Endothelial cell of umbilical vein (primary cell): Measurements from ENCODE around the gene OTUD3.

ENCODE experiments used
- EZH2 ChIP-seq: IDR thresholded peaks from 2 replicates; pipeline ENCODE4 v1.6.1; 2012; ENCODE audit warnings: borderline replicate concordance, low read depth, mild to moderate bottlenecking, moderate library complexity, low read length, inconsistent platforms; ENCODE audit not compliant: severe bottlenecking
- POLR2A ChIP-seq: IDR thresholded peaks from 2 replicates; pipeline ENCODE4 v1.6.1; 2012; ENCODE audit warnings: low read depth, mild to moderate bottlenecking, control low read depth, low read length
- POLR2AphosphoS5 ChIP-seq: IDR thresholded peaks from 2 replicates; pipeline ENCODE4 v1.6.1; 2012; ENCODE audit warnings: low read depth, mild to moderate bottlenecking, control low read depth, low read length, moderate library complexity; ENCODE audit not compliant: insufficient read depth
- TF ChIP-seq, protein P1 (sequence below), 2 donors: IDR thresholded peaks; 1 replicate in 1 of 2; 2 replicates in 1 of 2; pipeline ENCODE4 v1.5.1; 2011; ENCODE audit warnings: low read length in 2 of 2, mild to moderate bottlenecking in 2 of 2, moderate library complexity in 2 of 2, control low read depth in 1 of 2, inconsistent platforms in 1 of 2, low read depth in 1 of 2; ENCODE audit not compliant: insufficient read depth in 1 of 2; ENCODE audit errors: extremely low read depth in 1 of 2
- TF ChIP-seq, protein P2 (sequence below): IDR thresholded peaks from 2 replicates; pipeline ENCODE4 v1.6.1; 2011; ENCODE audit not compliant: insufficient read depth, insufficient read length

DNA sequence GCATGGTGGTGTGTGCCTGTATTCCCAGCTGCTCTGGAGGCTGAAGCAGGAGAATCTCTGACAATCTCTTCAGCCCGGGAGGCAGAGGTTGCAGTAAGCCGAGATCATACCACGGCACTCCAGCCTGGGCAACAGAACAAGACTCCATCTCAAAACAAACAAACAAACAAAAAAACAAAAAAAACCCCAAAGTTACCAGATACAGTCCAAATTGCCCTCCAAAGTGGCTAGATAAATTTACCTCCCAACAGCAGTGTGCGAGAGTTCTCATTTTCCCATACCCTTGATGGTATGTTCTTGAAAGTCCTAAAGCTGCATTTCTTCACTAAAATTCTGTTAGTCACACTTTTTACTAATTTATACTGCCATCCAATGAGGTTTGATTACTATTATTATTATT, 3.0 kb upstream of the OTUD3 start:
- TF ChIP-seq EZH2 (no peak), POLR2A (no peak), POLR2AphosphoS5 (no peak)
- TF ChIP-seq, protein P1, sequence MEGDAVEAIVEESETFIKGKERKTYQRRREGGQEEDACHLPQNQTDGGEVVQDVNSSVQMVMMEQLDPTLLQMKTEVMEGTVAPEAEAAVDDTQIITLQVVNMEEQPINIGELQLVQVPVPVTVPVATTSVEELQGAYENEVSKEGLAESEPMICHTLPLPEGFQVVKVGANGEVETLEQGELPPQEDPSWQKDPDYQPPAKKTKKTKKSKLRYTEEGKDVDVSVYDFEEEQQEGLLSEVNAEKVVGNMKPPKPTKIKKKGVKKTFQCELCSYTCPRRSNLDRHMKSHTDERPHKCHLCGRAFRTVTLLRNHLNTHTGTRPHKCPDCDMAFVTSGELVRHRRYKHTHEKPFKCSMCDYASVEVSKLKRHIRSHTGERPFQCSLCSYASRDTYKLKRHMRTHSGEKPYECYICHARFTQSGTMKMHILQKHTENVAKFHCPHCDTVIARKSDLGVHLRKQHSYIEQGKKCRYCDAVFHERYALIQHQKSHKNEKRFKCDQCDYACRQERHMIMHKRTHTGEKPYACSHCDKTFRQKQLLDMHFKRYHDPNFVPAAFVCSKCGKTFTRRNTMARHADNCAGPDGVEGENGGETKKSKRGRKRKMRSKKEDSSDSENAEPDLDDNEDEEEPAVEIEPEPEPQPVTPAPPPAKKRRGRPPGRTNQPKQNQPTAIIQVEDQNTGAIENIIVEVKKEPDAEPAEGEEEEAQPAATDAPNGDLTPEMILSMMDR (IDR thresholded peaks at IDR 0.05; ENCODE audit: extremely low read depth in 1 of 2, insufficient read depth in 1 of 2, low read depth in 1 of 2, low read length in 2 of 2): no peak
- TF ChIP-seq, protein P2, sequence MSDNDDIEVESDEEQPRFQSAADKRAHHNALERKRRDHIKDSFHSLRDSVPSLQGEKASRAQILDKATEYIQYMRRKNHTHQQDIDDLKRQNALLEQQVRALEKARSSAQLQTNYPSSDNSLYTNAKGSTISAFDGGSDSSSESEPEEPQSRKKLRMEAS: no peak
